ENCODE results near the gene FXYD7. TPM values are rescaled to one million over a fixed set of nuclear protein-coding genes. Genes with fewer than 3 reads are reported as not detected.
A peak's percentile ranks its signal among the peaks of the same experiment; 100 is the strongest.

FXYD7 gene
- total and polyA plus RNA-seq, 2 of the 13 experiments (the other 11 are each of a cell fraction or from before 2014, with no cell fraction given): 0.55 TPM; not detected in 1

DNA sequence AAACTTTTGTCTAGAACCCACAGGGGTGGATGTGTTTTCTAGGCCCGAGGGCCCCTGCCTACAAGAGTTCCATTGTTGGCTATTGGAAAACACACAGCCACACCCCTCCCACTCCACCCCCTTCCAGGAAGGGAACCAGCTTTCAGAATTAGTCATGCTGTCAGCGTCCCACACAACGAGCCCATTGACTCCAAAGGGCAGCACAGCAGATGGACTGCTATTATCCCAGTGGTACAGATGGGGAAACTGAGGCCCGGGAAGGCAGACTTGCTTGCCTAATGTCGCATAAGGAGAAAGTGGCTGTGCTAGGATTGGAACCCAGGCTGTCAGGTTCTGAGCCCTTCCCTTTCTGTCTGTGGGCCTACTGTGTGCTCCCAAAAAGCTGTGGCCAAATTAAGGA, 35.5 kb upstream of the FXYD7 start (continued):
- TF ChIP-seq YEATS2 (CRISPR knock-in tag; IDR thresholded peaks at IDR 0.05; ENCODE audit: borderline replicate concordance): peak; percentile 39; the same call in 1 of the 2 replicates
- TF ChIP-seq SP5 (CRISPR knock-in tag; IDR thresholded peaks at IDR 0.05; ENCODE audit: borderline replicate concordance, low read depth): peak; percentile 93
- peak; percentile 67; the same call in 1 of the 2 replicates for TF ChIP-seq TGIF2 (CRISPR knock-in tag; IDR thresholded peaks at IDR 0.05)
- peak; percentile 67 for TF ChIP-seq XRCC5 (optimal IDR thresholded peaks at IDR 0.05; ENCODE audit: low read length)
- peak; percentile 75 for TF ChIP-seq SAP130 (CRISPR knock-in tag; IDR thresholded peaks at IDR 0.05; ENCODE audit: low read depth)
- peak; percentile 53 for TF ChIP-seq U2AF1 (optimal IDR thresholded peaks at IDR 0.05; ENCODE audit: low read depth, low read length)
- TF ChIP-seq ERF (CRISPR knock-in tag; IDR thresholded peaks at IDR 0.05): peak; percentile 60; the same call in 1 of the 2 replicates
- peak; percentile 42; the same call in 1 of the 2 replicates for TF ChIP-seq ZNF768 (CRISPR knock-in tag; IDR thresholded peaks at IDR 0.05)
- TF ChIP-seq ASH2L (IDR thresholded peaks at IDR 0.05; ENCODE audit: insufficient read length, low read depth, low read length): peak; percentile 11
- TF ChIP-seq ZNF788 (CRISPR knock-in tag; IDR thresholded peaks at IDR 0.05; ENCODE audit: borderline replicate concordance): no peak
- TF ChIP-seq FOSL2 (CRISPR knock-in tag; IDR thresholded peaks at IDR 0.05): peak; percentile 94
- no peak for TF ChIP-seq SOX6 (IDR thresholded peaks at IDR 0.05)
- TF ChIP-seq SOX6 (CRISPR knock-in tag; IDR thresholded peaks at IDR 0.05): peak; percentile 71
- no peak for TF ChIP-seq SP1 (IDR thresholded peaks at IDR 0.05)
- TF ChIP-seq SP1 (CRISPR knock-in tag; IDR thresholded peaks at IDR 0.05): peak; percentile 47; the same call in 1 of the 2 replicates
- TF ChIP-seq, protein P1, sequence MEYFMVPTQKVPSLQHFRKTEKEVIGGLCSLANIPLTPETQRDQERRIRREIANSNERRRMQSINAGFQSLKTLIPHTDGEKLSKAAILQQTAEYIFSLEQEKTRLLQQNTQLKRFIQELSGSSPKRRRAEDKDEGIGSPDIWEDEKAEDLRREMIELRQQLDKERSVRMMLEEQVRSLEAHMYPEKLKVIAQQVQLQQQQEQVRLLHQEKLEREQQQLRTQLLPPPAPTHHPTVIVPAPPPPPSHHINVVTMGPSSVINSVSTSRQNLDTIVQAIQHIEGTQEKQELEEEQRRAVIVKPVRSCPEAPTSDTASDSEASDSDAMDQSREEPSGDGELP (IDR thresholded peaks at IDR 0.05; ENCODE audit: borderline replicate concordance, low read depth): peak; percentile 13; the same call in 1 of the 2 replicates
- 0 out of 2 replicates have a peak, but pooled peaks have one; percentile 15 for TF ChIP-seq FOSL1 (CRISPR knock-in tag; IDR thresholded peaks at IDR 0.05; ENCODE audit: borderline replicate concordance)
- no peak for TF ChIP-seq FOXP1 (IDR thresholded peaks at IDR 0.05)
- TF ChIP-seq FOXP1 (CRISPR knock-in tag; IDR thresholded peaks at IDR 0.05): peak; percentile 52
- TF ChIP-seq, protein P2, sequence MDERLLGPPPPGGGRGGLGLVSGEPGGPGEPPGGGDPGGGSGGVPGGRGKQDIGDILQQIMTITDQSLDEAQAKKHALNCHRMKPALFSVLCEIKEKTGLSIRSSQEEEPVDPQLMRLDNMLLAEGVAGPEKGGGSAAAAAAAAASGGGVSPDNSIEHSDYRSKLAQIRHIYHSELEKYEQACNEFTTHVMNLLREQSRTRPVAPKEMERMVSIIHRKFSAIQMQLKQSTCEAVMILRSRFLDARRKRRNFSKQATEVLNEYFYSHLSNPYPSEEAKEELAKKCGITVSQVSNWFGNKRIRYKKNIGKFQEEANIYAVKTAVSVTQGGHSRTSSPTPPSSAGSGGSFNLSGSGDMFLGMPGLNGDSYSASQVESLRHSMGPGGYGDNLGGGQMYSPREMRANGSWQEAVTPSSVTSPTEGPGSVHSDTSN (CRISPR knock-in tag; IDR thresholded peaks at IDR 0.05): 0 out of 2 replicates have a peak, but pooled peaks have one; percentile 14
- TF ChIP-seq, protein P3, sequence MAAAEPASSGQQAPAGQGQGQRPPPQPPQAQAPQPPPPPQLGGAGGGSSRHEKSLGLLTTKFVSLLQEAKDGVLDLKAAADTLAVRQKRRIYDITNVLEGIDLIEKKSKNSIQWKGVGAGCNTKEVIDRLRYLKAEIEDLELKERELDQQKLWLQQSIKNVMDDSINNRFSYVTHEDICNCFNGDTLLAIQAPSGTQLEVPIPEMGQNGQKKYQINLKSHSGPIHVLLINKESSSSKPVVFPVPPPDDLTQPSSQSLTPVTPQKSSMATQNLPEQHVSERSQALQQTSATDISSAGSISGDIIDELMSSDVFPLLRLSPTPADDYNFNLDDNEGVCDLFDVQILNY (CRISPR knock-in tag; conservative IDR thresholded peaks at IDR 0.05): no peak
- no peak for TF ChIP-seq ZMAT3 (CRISPR knock-in tag; conservative IDR thresholded peaks at IDR 0.05)
- TF ChIP-seq, protein P4, sequence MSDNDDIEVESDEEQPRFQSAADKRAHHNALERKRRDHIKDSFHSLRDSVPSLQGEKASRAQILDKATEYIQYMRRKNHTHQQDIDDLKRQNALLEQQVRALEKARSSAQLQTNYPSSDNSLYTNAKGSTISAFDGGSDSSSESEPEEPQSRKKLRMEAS (IDR thresholded peaks at IDR 0.05): peak; percentile 28; the same call in 1 of the 2 replicates
- TF ChIP-seq, protein P5, sequence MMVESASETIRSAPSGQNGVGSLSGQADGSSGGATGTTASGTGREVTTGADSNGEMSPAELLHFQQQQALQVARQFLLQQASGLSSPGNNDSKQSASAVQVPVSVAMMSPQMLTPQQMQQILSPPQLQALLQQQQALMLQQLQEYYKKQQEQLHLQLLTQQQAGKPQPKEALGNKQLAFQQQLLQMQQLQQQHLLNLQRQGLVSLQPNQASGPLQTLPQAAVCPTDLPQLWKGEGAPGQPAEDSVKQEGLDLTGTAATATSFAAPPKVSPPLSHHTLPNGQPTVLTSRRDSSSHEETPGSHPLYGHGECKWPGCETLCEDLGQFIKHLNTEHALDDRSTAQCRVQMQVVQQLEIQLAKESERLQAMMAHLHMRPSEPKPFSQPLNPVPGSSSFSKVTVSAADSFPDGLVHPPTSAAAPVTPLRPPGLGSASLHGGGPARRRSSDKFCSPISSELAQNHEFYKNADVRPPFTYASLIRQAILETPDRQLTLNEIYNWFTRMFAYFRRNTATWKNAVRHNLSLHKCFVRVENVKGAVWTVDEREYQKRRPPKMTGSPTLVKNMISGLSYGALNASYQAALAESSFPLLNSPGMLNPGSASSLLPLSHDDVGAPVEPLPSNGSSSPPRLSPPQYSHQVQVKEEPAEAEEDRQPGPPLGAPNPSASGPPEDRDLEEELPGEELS (CRISPR knock-in tag; IDR thresholded peaks at IDR 0.05): peak; percentile 36; the same call in 1 of the 2 replicates
- peak; percentile 47; the same call in 1 of the 2 replicates for TF ChIP-seq ZNF501 (CRISPR knock-in tag; IDR thresholded peaks at IDR 0.05)
- TF ChIP-seq, protein P6, sequence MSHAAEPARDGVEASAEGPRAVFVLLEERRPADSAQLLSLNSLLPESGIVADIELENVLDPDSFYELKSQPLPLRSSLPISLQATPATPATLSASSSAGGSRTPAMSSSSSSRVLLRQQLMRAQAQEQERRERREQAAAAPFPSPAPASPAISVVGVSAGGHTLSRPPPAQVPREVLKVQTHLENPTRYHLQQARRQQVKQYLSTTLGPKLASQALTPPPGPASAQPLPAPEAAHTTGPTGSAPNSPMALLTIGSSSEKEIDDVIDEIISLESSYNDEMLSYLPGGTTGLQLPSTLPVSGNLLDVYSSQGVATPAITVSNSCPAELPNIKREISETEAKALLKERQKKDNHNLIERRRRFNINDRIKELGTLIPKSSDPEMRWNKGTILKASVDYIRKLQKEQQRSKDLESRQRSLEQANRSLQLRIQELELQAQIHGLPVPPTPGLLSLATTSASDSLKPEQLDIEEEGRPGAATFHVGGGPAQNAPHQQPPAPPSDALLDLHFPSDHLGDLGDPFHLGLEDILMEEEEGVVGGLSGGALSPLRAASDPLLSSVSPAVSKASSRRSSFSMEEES (CRISPR knock-in tag; IDR thresholded peaks at IDR 0.05): 0 out of 2 replicates have a peak, but pooled peaks have one; percentile 16
- peak; percentile 48; the same call in 1 of the 2 replicates for TF ChIP-seq BCL6 (CRISPR knock-in tag; IDR thresholded peaks at IDR 0.05)

All from HepG2 (cell line).